HL-60 (cell line): ENCODE data around the gene NET1.

Experiments
- DNase-seq, 2 experiments: peaks; one replicate each; pipeline ENCODE4 v3.0.0-alpha.2; 2010 to 2020; ENCODE audit warnings: low read depth in 1 of 2, low spot score in 1 of 2
- H3K27ac ChIP-seq: fragments of 250-450 bp; sonication (Bioruptor Pico); replicated peaks from 2 replicates; pipeline ENCODE4 v1.5.1; 2020; ENCODE audit warnings: mild to moderate bottlenecking, moderate library complexity
- H3K27me3 ChIP-seq: fragments of 250-450 bp; sonication (Bioruptor Pico); 2 replicates; pipeline ENCODE4 v1.5.1; 2021; ENCODE audit warnings: mild to moderate bottlenecking, moderate library complexity; ENCODE audit not compliant: insufficient read depth, poor library complexity, severe bottlenecking
- H3K4me3 ChIP-seq: replicated peaks from 2 replicates; pipeline ENCODE4 v1.5.1; 2011; ENCODE audit warnings: mild to moderate bottlenecking, control low read depth, low read length; ENCODE audit not compliant: insufficient read depth
- CTCF ChIP-seq: IDR thresholded peaks from one replicate; pipeline ENCODE4 v1.5.1; 2011; ENCODE audit warnings: low read length, control low read depth, inconsistent platforms; ENCODE audit not compliant: insufficient read depth
- GABPA ChIP-seq: IDR thresholded peaks from 2 replicates; pipeline ENCODE4 v1.6.1; 2012; ENCODE audit warnings: low read depth
- POLR2AphosphoS5 ChIP-seq: IDR thresholded peaks from 2 replicates; pipeline ENCODE4 v1.6.1; 2012; ENCODE audit warnings: low read depth
- SPI1 ChIP-seq: IDR thresholded peaks from 2 replicates; pipeline ENCODE4 v1.6.1; 2012; ENCODE audit warnings: low read depth, mild to moderate bottlenecking, borderline replicate concordance
- TF ChIP-seq, protein P1 (sequence below): IDR thresholded peaks from 2 replicates; pipeline ENCODE4 v1.6.1; 2012; ENCODE audit warnings: low read depth; ENCODE audit not compliant: insufficient replicate concordance

Gene NET1

DNA sequence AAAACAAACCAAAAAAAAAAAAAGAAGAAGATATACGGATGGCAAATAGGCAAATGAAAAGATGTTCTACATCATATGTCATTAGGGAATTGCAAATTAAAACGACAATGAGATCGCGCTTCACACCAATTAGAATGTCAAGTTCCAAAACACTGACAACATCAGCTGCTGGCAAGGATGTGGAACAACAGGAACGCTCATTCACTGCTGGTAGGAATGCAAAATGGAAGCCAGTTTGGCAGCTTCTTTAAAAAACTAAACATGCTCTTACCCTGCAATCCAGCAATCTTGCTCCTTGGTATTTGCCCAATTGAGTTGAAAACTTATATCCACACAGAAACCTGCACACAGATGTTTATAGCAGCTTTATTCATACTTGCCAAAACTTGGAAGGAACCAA, 52.2 kb downstream of the NET1 start:
- no peak overlapping the region for H3K4me3 ChIP-seq
- no peak for DNase-seq
- no peaks in the 10 kb centered on the region for H3K27me3 ChIP-seq
- TF ChIP-seq, protein P1, sequence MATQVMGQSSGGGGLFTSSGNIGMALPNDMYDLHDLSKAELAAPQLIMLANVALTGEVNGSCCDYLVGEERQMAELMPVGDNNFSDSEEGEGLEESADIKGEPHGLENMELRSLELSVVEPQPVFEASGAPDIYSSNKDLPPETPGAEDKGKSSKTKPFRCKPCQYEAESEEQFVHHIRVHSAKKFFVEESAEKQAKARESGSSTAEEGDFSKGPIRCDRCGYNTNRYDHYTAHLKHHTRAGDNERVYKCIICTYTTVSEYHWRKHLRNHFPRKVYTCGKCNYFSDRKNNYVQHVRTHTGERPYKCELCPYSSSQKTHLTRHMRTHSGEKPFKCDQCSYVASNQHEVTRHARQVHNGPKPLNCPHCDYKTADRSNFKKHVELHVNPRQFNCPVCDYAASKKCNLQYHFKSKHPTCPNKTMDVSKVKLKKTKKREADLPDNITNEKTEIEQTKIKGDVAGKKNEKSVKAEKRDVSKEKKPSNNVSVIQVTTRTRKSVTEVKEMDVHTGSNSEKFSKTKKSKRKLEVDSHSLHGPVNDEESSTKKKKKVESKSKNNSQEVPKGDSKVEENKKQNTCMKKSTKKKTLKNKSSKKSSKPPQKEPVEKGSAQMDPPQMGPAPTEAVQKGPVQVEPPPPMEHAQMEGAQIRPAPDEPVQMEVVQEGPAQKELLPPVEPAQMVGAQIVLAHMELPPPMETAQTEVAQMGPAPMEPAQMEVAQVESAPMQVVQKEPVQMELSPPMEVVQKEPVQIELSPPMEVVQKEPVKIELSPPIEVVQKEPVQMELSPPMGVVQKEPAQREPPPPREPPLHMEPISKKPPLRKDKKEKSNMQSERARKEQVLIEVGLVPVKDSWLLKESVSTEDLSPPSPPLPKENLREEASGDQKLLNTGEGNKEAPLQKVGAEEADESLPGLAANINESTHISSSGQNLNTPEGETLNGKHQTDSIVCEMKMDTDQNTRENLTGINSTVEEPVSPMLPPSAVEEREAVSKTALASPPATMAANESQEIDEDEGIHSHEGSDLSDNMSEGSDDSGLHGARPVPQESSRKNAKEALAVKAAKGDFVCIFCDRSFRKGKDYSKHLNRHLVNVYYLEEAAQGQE, result no peak
- no peak for TF ChIP-seq SPI1
- no peak for TF ChIP-seq GABPA
- TF ChIP-seq CTCF, result no peak
- TF ChIP-seq POLR2AphosphoS5, result no peak
- H3K27ac ChIP-seq, result no peak overlapping the region

DNA sequence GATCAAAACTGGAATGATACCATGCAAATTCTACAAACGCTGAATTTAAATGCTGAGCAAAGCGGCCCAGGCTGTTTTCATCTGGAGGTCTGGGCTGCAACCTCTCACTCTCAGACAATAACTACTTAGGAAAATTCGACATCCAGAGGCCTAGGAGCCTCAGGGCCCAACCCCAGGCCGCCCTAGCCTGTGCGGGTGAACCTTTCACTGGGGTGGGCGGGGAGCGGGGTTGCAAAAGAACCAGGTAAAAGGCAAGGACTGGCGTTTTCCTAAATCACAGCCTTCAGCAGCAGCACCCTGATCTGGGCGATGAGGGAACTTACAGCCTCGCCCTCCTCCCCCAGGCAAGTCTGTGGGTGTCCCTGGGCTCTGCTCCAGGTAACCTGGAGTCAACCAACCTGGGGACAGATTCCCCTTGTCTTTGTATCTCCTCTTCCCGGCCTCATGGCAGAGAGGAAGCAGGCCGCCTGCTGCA, 53.7 kb downstream of the NET1 start:
- DNase-seq, result no peak
- TF ChIP-seq, protein P1, result no peak
- TF ChIP-seq POLR2AphosphoS5 (no peak), SPI1 (no peak), CTCF (no peak), GABPA (no peak)
- Histone ChIP-seq H3K27ac (no peak overlapping the region), H3K27me3 (no peaks in the 10 kb centered on the region), H3K4me3 (no peak overlapping the region)

- DNase-seq, result no peak
- H3K27me3 ChIP-seq, result no peaks in the 10 kb centered on the region
- H3K4me3 ChIP-seq, result no peak overlapping the region
- no peak overlapping the region for H3K27ac ChIP-seq
- TF ChIP-seq, protein P1, result no peak
- TF ChIP-seq CTCF (no peak), POLR2AphosphoS5 (no peak), SPI1 (no peak), GABPA (no peak)
These were observed 54.3 kb downstream of the NET1 start for GRCh38 chr10:5466451-5467206.
